Medulla oblongata (tissue), 1 donor: Measurements from ENCODE around the gene IL20RA.
"Not testable (repeated sequence)": the region's sequence is repeated elsewhere in the genome, so short reads cannot be mapped to it uniquely, and the experiment has no call there.

ENCODE experiments used
- DNase-seq: peaks from one replicate; pipeline ENCODE4 v3.0.0-alpha.2; 2015; ENCODE audit errors: extremely low spot score

The IL20RA gene, protein sequence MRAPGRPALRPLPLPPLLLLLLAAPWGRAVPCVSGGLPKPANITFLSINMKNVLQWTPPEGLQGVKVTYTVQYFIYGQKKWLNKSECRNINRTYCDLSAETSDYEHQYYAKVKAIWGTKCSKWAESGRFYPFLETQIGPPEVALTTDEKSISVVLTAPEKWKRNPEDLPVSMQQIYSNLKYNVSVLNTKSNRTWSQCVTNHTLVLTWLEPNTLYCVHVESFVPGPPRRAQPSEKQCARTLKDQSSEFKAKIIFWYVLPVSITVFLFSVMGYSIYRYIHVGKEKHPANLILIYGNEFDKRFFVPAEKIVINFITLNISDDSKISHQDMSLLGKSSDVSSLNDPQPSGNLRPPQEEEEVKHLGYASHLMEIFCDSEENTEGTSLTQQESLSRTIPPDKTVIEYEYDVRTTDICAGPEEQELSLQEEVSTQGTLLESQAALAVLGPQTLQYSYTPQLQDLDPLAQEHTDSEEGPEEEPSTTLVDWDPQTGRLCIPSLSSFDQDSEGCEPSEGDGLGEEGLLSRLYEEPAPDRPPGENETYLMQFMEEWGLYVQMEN

DNA sequence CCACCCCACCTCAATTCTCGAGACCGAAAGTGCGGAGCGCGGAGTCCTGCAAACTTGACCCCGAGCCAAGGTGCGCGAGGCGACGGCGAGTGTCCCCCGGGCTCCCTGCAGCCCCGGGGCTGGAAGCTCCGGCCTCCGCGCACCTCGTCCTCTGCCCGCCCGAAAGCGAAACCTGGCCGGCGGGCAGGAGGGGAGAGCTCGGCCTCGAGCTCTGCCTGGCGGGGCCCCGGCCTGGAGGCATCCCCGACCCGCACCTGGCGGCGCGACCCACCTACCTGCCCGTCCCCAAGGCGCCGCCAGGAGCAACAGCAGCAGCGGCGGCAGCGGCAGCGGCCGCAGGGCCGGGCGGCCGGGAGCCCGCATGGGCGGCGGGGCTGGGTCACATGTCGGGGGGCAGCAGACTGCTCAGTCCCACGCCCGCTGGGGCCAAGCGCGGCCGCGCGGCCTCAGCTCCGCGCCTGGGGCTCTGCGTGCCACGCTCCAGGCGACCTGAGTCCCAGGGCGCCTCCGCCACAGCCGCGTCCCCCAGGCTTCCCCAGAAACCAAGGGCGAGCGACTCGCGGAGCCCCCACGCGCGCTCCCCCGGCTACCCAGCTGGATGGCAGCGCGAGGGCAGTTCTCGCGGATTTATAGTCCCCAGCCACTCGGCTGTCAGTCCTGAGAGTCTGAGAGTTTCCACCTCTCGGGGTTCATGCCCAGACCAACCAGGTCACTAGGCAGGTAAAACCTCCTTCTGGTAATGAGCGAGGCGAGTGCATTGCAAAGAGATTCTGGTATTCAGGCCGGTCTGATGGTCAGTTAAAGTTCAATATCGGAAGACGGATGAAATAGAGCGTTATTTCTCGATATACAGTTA, at the start of gene IL20RA:
IL20RA (minus strand) TSS at position 600 of the 856 bp plus-strand sequence; CDS start at position 363, 237 bp downstream.
- peak; percentile 13 for DNase-seq

DNA sequence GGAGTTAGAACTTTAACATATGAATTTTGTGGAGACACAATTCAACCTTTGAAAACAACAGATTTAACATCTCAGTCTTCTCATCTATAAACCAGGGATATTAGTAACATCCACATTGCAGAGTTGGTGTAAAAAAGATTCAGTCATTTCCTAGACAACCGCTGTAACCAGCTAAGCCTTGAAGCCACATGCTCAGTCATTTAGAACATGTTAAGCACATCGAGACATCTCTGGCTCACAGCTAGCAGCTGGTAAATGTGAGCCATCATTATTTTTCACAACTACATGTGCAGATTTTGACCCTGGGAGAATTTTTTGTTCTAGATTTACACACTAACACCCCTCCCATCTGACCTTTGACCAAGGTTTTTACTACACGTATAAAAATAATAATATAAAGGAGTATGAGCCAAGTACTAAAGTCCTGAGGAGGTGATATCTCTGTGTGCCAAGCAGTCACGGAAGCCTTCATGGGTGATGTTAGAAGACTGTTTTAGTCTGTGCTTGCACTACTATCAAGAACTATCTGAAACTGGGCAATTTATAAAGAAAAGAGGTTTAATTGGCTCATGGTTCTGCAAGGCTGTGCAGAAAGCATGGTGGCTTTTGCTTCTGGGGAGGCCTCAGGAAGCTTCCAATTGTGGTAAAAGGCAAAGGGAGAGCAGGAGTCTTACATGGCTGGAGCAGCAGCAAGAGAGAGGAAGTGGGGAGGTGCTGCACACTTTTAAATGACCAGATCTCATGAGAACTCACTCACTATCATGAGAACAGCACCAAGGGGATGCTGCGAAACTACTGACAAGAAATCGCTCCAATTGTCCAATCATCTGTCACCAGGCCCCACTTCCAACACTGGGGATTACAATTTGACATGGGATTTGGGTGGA, 48.7 kb upstream of the IL20RA start:
- no peak for DNase-seq

DNA sequence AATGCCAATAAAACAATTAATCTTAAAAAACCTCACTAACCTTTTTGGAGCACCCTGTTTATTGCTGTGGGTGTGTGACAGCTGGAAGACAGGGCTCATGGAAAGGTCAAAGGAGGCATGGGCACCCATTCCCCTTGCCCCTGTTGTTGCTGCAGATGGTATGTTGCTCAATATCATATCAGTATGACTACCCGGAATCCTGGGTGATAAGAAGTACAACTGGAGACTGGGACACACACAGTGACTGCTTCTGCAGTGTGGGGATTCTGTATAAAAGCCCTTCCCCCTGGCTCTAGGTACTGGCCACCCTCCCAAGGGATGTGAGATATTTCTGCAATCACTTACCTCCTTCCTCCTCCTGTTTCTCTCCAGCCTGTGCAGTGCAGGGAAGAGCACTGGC, 47.3 kb upstream of the IL20RA start:
- no peak for DNase-seq

GRCh38 chr6:137089305-137089704, 44.5 kb upstream of the IL20RA start:
- DNase-seq: no peak

- no peak for DNase-seq
Measured at GRCh38 chr6:137087902-137088301, 43.1 kb upstream of the IL20RA start.

GRCh38 chr6:137086031-137086430, 41.3 kb upstream of the IL20RA start:
- DNase-seq: no peak

GRCh38 chr6:137084865-137085617, 40.3 kb upstream of the IL20RA start:
- DNase-seq: no peak

GRCh38 chr6:137084090-137084489, 39.3 kb upstream of the IL20RA start:
- no peak for DNase-seq

- DNase-seq: no peak
Measured at GRCh38 chr6:137081997-137082396, 37.2 kb upstream of the IL20RA start.

DNA sequence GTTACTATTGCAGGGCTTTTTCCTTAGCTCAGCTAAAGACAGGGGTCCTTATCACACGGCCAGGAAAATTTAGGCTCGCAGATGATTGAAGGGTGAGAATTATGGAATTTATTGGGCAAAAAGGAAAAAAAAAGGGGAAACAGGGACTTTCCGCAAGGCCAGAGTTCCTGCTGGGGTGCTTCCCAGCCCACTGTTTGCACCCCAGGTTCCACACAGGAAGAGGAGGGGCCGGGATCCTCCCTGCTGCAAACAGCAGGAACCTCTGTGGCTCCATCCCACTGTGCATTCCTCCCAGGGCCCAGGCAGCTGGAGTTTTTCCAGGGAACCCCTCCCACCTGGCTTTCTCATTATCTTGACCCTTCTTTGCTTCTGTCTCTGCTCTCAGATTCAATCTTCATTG, 35.9 kb upstream of the IL20RA start:
- DNase-seq: no peak

- peak; percentile 89 for DNase-seq
Measured at GRCh38 chr6:137076277-137077068, 31.7 kb upstream of the IL20RA start.

DNA sequence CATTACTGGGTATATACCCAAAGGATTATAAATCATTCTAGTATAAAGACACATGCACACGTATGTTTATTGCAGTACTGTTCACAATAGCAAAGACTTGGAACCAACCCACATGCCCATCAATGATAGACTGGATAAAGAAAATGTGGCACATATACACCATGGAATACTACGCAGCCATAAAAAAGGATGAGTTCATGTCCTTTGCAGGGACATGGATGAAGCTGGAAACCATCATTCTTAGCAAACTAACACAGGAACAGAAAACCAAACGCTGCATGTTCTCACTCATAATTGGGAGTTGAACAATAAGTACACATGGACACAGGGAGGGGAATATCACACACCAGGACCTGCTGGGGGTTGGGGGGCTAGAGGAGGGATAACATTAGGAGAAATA, 31.0 kb upstream of the IL20RA start:
- DNase-seq: not testable (repeated sequence)

DNA sequence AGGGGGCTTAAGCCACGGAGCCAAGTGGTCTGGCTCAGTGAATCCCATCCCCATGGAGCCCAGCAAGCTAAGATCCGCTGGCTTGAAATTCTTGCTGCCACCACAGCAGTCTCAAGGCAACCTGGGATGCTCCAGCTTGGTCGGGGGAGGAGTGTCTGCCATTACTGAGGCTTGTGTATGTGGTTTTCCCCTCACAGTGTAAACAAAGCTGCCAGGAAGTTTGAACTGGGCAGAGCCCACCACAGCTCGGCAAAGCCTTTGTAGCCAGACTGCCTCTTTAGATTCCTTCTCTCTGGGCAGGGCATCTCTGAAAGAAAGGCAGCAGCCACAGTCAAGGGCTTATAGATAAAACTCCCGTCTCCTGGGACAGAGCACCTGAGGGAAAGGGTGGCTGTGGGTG, 25.5 kb upstream of the IL20RA start:
- no peak for DNase-seq

DNA sequence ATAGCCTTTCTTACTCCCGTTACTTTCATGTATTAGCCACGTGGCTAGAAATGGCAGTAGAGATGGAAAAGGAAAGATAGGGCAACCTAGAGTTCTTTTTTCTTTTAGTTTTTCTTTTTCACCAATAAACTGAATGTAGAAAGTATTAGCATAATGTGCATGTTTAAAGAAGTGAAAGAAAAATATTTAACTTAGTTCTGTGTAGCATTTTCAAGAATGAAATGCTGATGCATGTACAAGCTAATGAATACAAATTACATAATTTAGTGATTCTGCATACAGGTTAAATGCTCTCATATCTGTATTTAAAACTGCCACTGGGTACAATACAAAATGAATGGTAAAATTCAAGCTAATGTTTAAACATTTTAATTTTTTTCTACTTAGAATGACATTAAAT, 22.6 kb upstream of the IL20RA start:
- no peak for DNase-seq

- DNase-seq: no peak
Measured at GRCh38 chr6:137058037-137058436, 13.3 kb upstream of the IL20RA start.

GRCh38 chr6:137056121-137056880, 11.5 kb upstream of the IL20RA start:
- no peak for DNase-seq

GRCh38 chr6:137051790-137052472, 7.2 kb upstream of the IL20RA start:
- DNase-seq: no peak

- no peak for DNase-seq
Measured at GRCh38 chr6:137049095-137049494, 4.3 kb upstream of the IL20RA start.
